Upper lobe of right lung (tissue), 1 donor: ENCODE data around the gene MR1. TPM values are rescaled to one million over a fixed set of nuclear protein-coding genes. Genes with fewer than 3 reads are reported as not detected.

Experiments used
- ATAC-seq: fragments of 200-7000 bp; cut with Tn5 transposase; one replicate; pipeline ENCODE4 v1.9.1; 2020; ENCODE audit warnings: mild to moderate bottlenecking, moderate library complexity
- DNase-seq: peaks from one replicate; pipeline ENCODE4 v3.0.0-alpha.2; 2020
- H3K27ac ChIP-seq: fragments of 200-600 bp; one replicate; pipeline ENCODE4 v1.8.0; 2022
- H3K27me3 ChIP-seq: fragments of 200-600 bp; one replicate; pipeline ENCODE4 v1.8.0; 2022; ENCODE audit warnings: mild to moderate bottlenecking
- H3K36me3 ChIP-seq: fragments of 200-600 bp; one replicate; pipeline ENCODE4 v1.8.0; 2022
- H3K4me1 ChIP-seq: fragments of 200-600 bp; one replicate; pipeline ENCODE4 v1.8.0; 2022
- H3K4me3 ChIP-seq: fragments of 200-600 bp; one replicate; pipeline ENCODE4 v1.8.0; 2022; ENCODE audit warnings: mild to moderate bottlenecking
- H3K9me3 ChIP-seq: fragments of 200-600 bp; one replicate; pipeline ENCODE4 v1.8.0; 2022
- intact Hi-C: fragments of 100-400 bp; cut with DNase I; formaldehyde crosslinking; loops from one replicate; pipeline ENCODE4 v1.11.0; 2022
- total RNA-seq: library from RNA; stranded (reverse); fragmentation: NEBNext Ultra II Directional; extraction: Animal tissue kit (Norgen Biotek cat#: 25700); gene quantifications from one replicate; pipeline ENCODE4 v1.2.1, GENCODE V29; 2021
- TF ChIP-seq, protein P1 (sequence below): fragments of 200-600 bp; IDR thresholded peaks from one replicate; pipeline ENCODE4 v1.8.0; 2022; ENCODE audit warnings: antibody characterized with exemption
- donor health status: DM: no; HTN: yes; CAD: no; lungs with severe emphysema.

MR1 gene
- total RNA-seq, 1 donor from 2014 or later: 45.0 TPM

DNA sequence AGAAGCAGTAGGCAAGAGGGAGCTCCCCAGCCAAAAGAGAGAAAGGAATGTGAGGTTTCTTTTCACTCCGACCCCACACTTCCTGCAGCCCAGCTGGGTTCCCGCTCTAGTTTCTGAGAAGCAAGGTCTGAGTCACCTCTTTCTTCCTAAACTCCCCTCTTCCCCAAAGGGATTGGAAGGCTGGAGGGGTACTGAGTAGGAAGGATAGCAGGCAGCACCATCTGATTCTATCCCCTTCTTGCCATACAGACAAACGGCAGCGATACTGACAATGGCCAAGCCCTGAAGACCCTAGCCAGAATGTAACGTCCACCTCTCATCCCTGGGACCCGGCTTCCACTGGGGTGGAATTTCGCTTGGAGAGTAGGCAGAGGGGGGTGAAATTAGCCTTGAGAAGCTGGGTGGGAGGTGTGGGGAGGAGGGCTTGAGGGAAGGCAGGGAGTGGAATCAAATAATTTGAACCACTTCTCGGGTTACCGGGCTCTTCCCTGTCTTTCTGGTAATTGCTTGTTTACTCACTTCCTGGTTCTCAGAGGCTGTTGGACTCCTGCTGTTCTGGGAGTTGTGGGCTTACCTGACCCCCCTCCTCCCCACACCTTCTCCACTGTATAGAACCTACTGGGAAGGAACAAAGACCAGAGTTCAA is 67.9 kb downstream of the MR1 start:
- H3K36me3 ChIP-seq: no peaks in the 10 kb centered on the region
- H3K9me3 ChIP-seq: no peaks in the 10 kb centered on the region
- TF ChIP-seq, protein P1, sequence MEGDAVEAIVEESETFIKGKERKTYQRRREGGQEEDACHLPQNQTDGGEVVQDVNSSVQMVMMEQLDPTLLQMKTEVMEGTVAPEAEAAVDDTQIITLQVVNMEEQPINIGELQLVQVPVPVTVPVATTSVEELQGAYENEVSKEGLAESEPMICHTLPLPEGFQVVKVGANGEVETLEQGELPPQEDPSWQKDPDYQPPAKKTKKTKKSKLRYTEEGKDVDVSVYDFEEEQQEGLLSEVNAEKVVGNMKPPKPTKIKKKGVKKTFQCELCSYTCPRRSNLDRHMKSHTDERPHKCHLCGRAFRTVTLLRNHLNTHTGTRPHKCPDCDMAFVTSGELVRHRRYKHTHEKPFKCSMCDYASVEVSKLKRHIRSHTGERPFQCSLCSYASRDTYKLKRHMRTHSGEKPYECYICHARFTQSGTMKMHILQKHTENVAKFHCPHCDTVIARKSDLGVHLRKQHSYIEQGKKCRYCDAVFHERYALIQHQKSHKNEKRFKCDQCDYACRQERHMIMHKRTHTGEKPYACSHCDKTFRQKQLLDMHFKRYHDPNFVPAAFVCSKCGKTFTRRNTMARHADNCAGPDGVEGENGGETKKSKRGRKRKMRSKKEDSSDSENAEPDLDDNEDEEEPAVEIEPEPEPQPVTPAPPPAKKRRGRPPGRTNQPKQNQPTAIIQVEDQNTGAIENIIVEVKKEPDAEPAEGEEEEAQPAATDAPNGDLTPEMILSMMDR: no peak
- ATAC-seq (no peak), DNase-seq (no peak)
- H3K27ac ChIP-seq: no peak overlapping the region
- intact Hi-C loops: no loop called here
- no peaks in the 10 kb centered on the region for H3K27me3 ChIP-seq
- H3K4me1 ChIP-seq: peaks cover 73% of the 10 kb centered on the region
- no peak overlapping the region for H3K4me3 ChIP-seq

DNA sequence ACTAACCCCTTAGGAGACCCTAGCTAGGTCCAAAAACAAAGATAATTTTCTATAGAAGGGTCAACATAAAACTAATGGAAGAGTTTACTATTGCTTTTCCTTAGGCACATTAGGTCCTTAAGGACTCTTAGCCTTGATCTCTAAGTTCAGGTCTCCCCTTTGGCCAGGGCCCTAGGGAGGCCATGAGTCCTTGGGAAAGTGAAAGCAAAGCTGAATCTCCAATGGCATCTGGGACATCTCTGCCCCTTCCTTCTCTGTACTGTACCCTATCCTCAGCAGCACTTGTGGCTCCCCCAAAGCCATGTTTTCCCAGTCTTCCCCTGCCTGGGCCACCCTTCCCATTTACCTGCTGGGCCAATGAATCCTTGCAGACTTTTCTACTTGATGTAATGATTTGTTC is 69.1 kb downstream of the MR1 start:
- Histone ChIP-seq H3K27me3 (no peaks in the 10 kb centered on the region), H3K4me1 (peaks cover 70% of the 10 kb centered on the region), H3K27ac (no peak overlapping the region), H3K36me3 (no peaks in the 10 kb centered on the region), H3K9me3 (no peaks in the 10 kb centered on the region), H3K4me3 (no peak overlapping the region)
- intact Hi-C loops: no loop called here
- DNase-seq (no peak), ATAC-seq (no peak)
- TF ChIP-seq, protein P1: no peak

DNA sequence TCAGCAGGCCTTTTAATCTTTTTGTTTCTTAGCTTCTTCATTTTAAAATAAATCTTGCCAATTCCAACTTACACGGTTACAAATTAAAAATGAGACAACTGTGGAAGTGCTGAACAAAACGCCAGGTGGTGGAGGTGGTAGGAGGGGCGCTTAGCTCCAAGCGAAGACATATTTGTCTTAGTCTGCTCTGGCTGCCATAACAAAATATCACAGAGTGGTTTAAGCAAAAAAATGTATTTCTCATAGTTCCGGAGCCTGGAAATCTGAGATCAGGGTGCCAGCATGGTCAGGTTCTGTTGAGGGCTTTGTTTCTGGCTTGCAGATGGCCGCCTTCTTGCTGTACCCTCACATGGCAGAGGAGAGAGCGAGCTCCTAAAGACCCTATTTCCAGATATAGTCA is 69.6 kb downstream of the MR1 start:
- H3K4me3 ChIP-seq: no peak overlapping the region
- no peaks in the 10 kb centered on the region for H3K27me3 ChIP-seq
- no peak overlapping the region for H3K27ac ChIP-seq
- H3K4me1 ChIP-seq: peaks cover 70% of the 10 kb centered on the region
- intact Hi-C loops: no loop called here
- H3K36me3 ChIP-seq: no peaks in the 10 kb centered on the region
- H3K9me3 ChIP-seq: no peaks in the 10 kb centered on the region
- ATAC-seq (no peak), DNase-seq (no peak)
- TF ChIP-seq, protein P1: no peak

DNA sequence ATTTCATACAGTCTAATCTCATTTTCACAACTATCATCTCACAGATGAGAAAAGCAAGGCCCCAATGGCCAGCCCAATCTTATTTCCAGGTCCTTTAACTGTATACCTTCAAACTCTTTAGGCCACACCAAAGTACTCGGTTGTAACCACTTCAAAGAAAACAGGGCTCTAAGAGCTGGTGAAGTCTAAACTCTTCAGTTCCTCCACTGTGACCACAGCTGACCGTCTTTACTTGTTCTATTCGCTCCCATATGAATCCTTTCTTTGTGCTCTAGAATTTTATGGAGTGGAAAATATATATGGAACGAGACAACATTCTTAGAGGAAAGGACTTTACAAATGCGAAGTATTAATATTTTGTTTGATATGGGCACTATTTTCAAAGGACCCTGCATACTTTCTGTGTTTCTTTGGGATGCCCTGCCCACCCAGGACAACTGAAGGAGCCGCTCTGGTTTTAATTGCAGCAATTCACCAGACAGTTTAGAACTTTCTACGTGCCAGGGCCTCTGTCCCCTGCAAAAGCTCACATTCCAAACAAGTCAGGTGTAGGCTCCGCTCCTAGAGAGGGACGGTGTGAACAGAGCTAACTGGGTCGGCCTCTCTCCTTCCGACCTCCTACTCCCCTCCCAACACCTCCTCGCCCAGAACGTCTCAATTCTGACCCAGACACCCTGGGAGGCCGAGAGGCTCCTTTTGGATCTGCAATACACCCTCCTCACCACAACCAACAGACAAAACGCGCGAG is 70.4 kb downstream of the MR1 start:
- DNase-seq: no peak
- peak overlapping the region; percentile 82 for H3K4me3 ChIP-seq
- peaks cover 62% of the 10 kb centered on the region for H3K4me1 ChIP-seq
- TF ChIP-seq, protein P1: no peak
- no peaks in the 10 kb centered on the region for H3K27me3 ChIP-seq
- no peaks in the 10 kb centered on the region for H3K9me3 ChIP-seq
- H3K27ac ChIP-seq: peak overlapping the region; percentile 90
- intact Hi-C loops: no loop called here
- no peaks in the 10 kb centered on the region for H3K36me3 ChIP-seq
- peak; percentile 14 for ATAC-seq

DNA sequence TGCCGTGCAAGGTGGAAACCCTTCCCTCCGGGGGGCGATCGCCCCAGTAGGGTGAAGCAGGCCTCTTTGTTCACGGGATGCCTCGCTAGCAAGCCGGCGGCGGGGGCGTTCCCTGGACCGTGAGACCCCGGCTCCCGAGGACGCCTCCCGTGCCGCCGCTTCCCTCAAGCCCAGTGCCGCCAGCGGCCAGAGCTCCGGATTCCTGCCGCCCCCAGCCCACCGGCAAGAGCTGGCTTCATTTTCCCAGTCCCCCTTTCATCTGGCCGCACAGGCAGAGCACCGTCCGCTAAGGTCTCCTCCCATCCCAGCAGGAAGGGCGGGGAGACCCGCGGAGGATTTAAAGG is 71.0 kb downstream of the MR1 start:
- TF ChIP-seq, protein P1: no peak
- Histone ChIP-seq H3K4me1 (peaks cover 56% of the 10 kb centered on the region), H3K4me3 (peak overlapping the region; percentile 82), H3K36me3 (no peaks in the 10 kb centered on the region), H3K27ac (peak overlapping the region; percentile 90), H3K9me3 (no peaks in the 10 kb centered on the region), H3K27me3 (no peaks in the 10 kb centered on the region)
- DNase-seq (peak; percentile 79), ATAC-seq (no peak)
- intact Hi-C loops: no loop called here
